Panc1 (cell line): Measurements from ENCODE around the gene RAI1. TPM values are rescaled to one million over a fixed set of nuclear protein-coding genes. Genes with fewer than 3 reads are reported as not detected.

ENCODE experiments used
- ATAC-seq: fragments of 200-7000 bp; cut with Tn5 transposase; 2 replicates; pipeline ENCODE4 v1.9.1; 2020; ENCODE audit warnings: mild to moderate bottlenecking, moderate library complexity
- BruUV-seq: library from RNA; stranded (reverse); fragments of 400-500 nt; replicated peaks from 2 replicates; lab custom pipeline; 2021; lab: Mats Ljungman, UMichigan
- CTCF ChIA-PET: fragments of 300-600 bp; sonication (Branson Sonifier 250); formaldehyde crosslinking; loops from one replicate; lab custom pipeline; 2022; ENCODE audit warnings: antibody characterized with exemption; lab: Charles Lee
- POLR2A ChIA-PET: fragments of 300-600 bp; sonication (Branson Sonifier 250); formaldehyde crosslinking; loops from one replicate; lab custom pipeline; 2022; ENCODE audit warnings: antibody characterized with exemption; lab: Charles Lee
- DNase-seq: peaks from one replicate; pipeline ENCODE4 v3.0.0-alpha.2; 2010; ENCODE audit warnings: low read depth, low spot score
- H3K27ac ChIP-seq: 2 replicates; pipeline ENCODE4 v1.5.1; 2011; ENCODE audit warnings: mild to moderate bottlenecking, low read length, inconsistent platforms
- H3K27me3 ChIP-seq: fragments of 200-500 bp; sonication (Bioruptor generic); 2 replicates; pipeline ENCODE4 v1.6.0; 2014; ENCODE audit warnings: low read length, inconsistent platforms; ENCODE audit not compliant: control insufficient read depth, insufficient read depth
- H3K36me3 ChIP-seq: fragments of 200-500 bp; sonication (Bioruptor generic); 2 replicates; pipeline ENCODE4 v1.5.1; 2014; ENCODE audit warnings: inconsistent platforms, mild to moderate bottlenecking, low read length, moderate library complexity; ENCODE audit not compliant: control insufficient read depth, insufficient read depth
- H3K4me1 ChIP-seq: 2 replicates; pipeline ENCODE4 v1.5.1; 2011; ENCODE audit warnings: inconsistent platforms, mild to moderate bottlenecking, low read length, moderate library complexity; ENCODE audit not compliant: control insufficient read depth, insufficient read depth
- H3K4me3 ChIP-seq, 2 experiments: 2 replicates each; pipeline ENCODE4 v1.5.1; 2011 to 2012; ENCODE audit warnings: low read depth in 2 of 2, low read length in 2 of 2, mild to moderate bottlenecking in 2 of 2, inconsistent platforms in 1 of 2, moderate library complexity in 1 of 2
- H3K9me3 ChIP-seq: fragments of 200-500 bp; sonication (Bioruptor generic); 2 replicates; pipeline ENCODE4 v1.5.1; 2014; ENCODE audit warnings: low read depth, mild to moderate bottlenecking, inconsistent platforms, low read length, moderate library complexity; ENCODE audit not compliant: control insufficient read depth, insufficient read depth
- POLR2AphosphoS5 ChIP-seq: IDR thresholded peaks from 2 replicates; pipeline ENCODE4 v1.6.1; 2012; ENCODE audit warnings: mild to moderate bottlenecking, low read depth, low read length, moderate library complexity
- SIN3A ChIP-seq: IDR thresholded peaks from 2 replicates; pipeline ENCODE4 v1.6.1; 2012; ENCODE audit warnings: low read depth, mild to moderate bottlenecking, low read length, moderate library complexity, borderline replicate concordance; ENCODE audit not compliant: insufficient read depth
- TCF7L2 ChIP-seq: IDR thresholded peaks from 2 replicates; pipeline ENCODE4 v1.6.1; 2011; ENCODE audit warnings: mild to moderate bottlenecking, low read depth, low read length, inconsistent platforms
- in situ Hi-C: cut with HindIII; loops from 2 replicates; pipeline ENCODE4 v1.10.0; 2016; ENCODE audit warnings: low sequenced_read_pairs, low pct_unique_long_range_greater_than_20kb
- intact Hi-C: fragments of 100-400 bp; cut with micrococcal nuclease; formaldehyde crosslinking; loops from one replicate; pipeline ENCODE4 v1.10.0; 2022; ENCODE audit not compliant: unreplicated experiment
- total RNA-seq: library from RNA; stranded (reverse); gene quantifications from one replicate; pipeline ENCODE4 v1.2.1, GENCODE V29; 2021; ENCODE audit not compliant: unreplicated experiment
- TF ChIP-seq, protein P1 (sequence below), 2 experiments: IDR thresholded peaks; 2 replicates each; pipeline ENCODE4 v1.6.1; 2011 to 2012; ENCODE audit warnings: low read depth in 2 of 2, control low read depth in 1 of 2, low read length in 1 of 2, mild to moderate bottlenecking in 1 of 2, moderate library complexity in 1 of 2; ENCODE audit not compliant: insufficient read depth in 1 of 2
- TF ChIP-seq, protein P2 (sequence below): fragments of 450-650 bp; IDR thresholded peaks from 2 replicates; pipeline ENCODE4 v1.5.1; 2017; ENCODE audit warnings: mild to moderate bottlenecking

RAI1 gene
- total RNA-seq, 1 experiment from 2014 or later: 51.0 TPM

GRCh38 chr17:17811381-17812210 lies 130.3 kb downstream of the RAI1 start:
- Histone ChIP-seq H3K9me3 (no peaks in the 10 kb centered on the region), H3K4me1 (peaks cover 64% of the 10 kb centered on the region), H3K4me3 (0 out of 4 replicates have a peak overlapping the region, but pooled peaks of 1 of the 2 experiments have one; percentile 18), H3K27ac (peak overlapping the region; percentile 73), H3K36me3 (no peaks in the 10 kb centered on the region; the same call in 1 of the 2 replicates), H3K27me3 (no peaks in the 10 kb centered on the region)
- TF ChIP-seq, protein P1, sequence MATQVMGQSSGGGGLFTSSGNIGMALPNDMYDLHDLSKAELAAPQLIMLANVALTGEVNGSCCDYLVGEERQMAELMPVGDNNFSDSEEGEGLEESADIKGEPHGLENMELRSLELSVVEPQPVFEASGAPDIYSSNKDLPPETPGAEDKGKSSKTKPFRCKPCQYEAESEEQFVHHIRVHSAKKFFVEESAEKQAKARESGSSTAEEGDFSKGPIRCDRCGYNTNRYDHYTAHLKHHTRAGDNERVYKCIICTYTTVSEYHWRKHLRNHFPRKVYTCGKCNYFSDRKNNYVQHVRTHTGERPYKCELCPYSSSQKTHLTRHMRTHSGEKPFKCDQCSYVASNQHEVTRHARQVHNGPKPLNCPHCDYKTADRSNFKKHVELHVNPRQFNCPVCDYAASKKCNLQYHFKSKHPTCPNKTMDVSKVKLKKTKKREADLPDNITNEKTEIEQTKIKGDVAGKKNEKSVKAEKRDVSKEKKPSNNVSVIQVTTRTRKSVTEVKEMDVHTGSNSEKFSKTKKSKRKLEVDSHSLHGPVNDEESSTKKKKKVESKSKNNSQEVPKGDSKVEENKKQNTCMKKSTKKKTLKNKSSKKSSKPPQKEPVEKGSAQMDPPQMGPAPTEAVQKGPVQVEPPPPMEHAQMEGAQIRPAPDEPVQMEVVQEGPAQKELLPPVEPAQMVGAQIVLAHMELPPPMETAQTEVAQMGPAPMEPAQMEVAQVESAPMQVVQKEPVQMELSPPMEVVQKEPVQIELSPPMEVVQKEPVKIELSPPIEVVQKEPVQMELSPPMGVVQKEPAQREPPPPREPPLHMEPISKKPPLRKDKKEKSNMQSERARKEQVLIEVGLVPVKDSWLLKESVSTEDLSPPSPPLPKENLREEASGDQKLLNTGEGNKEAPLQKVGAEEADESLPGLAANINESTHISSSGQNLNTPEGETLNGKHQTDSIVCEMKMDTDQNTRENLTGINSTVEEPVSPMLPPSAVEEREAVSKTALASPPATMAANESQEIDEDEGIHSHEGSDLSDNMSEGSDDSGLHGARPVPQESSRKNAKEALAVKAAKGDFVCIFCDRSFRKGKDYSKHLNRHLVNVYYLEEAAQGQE (IDR thresholded peaks at IDR 0.05; ENCODE audit: insufficient read depth in 1 of 2, low read depth in 2 of 2, low read length in 1 of 2): no peak
- 0 out of 2 replicates have a peak, but pooled peaks have one; percentile 10 for TF ChIP-seq TCF7L2
- POLR2A ChIA-PET: interaction anchor here (0.6 to 1.9 kb wide), 3 partner anchors 25 to 222 kb away, joined by 5 to 6 read pairs (median 6); partner anchors contain the start of gene SREBF1
- intact Hi-C loops (loop anchor here (5.0 kb wide), 1 partner anchor 46 kb away; no protein-coding TSS in a partner anchor), in situ Hi-C loops (no loop called here)
- no TSS peak for BruUV-seq
- CTCF ChIA-PET: interaction anchor here (0.6 to 1.2 kb wide), 3 partner anchors 27 to 108 kb away, joined by 3 to 8 read pairs (median 4); no protein-coding TSS in a partner anchor
- peak; percentile 15 for ATAC-seq
- no peak for DNase-seq

- intact Hi-C loops: loop anchor here (5.0 kb wide), 1 partner anchor 45 kb away; no protein-coding TSS in a partner anchor
- ChIA-PET POLR2A (interaction anchor here (1.9 kb wide), 1 partner anchor 24 kb away, joined by 5 read pairs; the partner anchor contains the start of gene SREBF1), CTCF (interaction anchor here (0.6 to 0.7 kb wide), 2 partner anchors 15 to 30 kb away, joined by 3 to 4 read pairs; no protein-coding TSS in a partner anchor)
- Histone ChIP-seq H3K4me1 (peaks cover 61% of the 10 kb centered on the region), H3K9me3 (no peaks in the 10 kb centered on the region), H3K27ac (peak overlapping the region; percentile 73), H3K27me3 (no peaks in the 10 kb centered on the region), H3K36me3 (no peaks in the 10 kb centered on the region; the same call in 1 of the 2 replicates), H3K4me3 (no peak overlapping the region)
- DNase-seq (no peak), ATAC-seq (peak; percentile 32)
- in situ Hi-C loops: no loop called here
- TF ChIP-seq, protein P2, sequence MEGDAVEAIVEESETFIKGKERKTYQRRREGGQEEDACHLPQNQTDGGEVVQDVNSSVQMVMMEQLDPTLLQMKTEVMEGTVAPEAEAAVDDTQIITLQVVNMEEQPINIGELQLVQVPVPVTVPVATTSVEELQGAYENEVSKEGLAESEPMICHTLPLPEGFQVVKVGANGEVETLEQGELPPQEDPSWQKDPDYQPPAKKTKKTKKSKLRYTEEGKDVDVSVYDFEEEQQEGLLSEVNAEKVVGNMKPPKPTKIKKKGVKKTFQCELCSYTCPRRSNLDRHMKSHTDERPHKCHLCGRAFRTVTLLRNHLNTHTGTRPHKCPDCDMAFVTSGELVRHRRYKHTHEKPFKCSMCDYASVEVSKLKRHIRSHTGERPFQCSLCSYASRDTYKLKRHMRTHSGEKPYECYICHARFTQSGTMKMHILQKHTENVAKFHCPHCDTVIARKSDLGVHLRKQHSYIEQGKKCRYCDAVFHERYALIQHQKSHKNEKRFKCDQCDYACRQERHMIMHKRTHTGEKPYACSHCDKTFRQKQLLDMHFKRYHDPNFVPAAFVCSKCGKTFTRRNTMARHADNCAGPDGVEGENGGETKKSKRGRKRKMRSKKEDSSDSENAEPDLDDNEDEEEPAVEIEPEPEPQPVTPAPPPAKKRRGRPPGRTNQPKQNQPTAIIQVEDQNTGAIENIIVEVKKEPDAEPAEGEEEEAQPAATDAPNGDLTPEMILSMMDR: peak; percentile 97
- TF ChIP-seq POLR2AphosphoS5 (peak; percentile 70), SIN3A (no peak)
- BruUV-seq: TSS peak; percentile 53
Observed at GRCh38 chr17:17812211-17813054, 131.2 kb downstream of the RAI1 start.
